ENCODE measurements around the gene BCAR1.
"Not testable (repeated sequence)": the region's sequence is repeated elsewhere in the genome, so short reads cannot be mapped to it uniquely, and the experiment has no call there.

The BCAR1 gene

DNA sequence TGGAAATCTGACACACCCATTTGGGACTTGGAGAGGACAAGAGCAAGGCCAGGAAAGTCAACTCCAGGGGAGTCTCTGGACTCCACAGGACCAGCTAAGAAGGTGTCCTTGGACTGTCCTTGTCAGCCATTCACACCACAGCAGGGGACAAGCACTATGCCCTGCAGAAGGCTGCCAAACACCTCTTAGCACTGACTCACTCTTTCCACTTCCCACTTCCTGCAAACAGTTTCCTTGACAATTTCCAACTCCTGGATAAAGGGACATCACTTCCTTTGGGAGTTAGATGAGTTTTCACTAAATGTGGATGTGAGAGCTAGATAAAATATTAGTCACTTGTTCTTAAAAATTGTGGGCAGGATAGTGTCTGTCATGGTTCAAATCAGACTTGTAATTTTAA is 37.8 kb upstream of the BCAR1 start:
- no peak overlapping the region for H3K27ac ChIP-seq
- no peak for TF ChIP-seq ZFX (IDR thresholded peaks at IDR 0.05; ENCODE audit: borderline replicate concordance)
- TF ChIP-seq, protein P1, sequence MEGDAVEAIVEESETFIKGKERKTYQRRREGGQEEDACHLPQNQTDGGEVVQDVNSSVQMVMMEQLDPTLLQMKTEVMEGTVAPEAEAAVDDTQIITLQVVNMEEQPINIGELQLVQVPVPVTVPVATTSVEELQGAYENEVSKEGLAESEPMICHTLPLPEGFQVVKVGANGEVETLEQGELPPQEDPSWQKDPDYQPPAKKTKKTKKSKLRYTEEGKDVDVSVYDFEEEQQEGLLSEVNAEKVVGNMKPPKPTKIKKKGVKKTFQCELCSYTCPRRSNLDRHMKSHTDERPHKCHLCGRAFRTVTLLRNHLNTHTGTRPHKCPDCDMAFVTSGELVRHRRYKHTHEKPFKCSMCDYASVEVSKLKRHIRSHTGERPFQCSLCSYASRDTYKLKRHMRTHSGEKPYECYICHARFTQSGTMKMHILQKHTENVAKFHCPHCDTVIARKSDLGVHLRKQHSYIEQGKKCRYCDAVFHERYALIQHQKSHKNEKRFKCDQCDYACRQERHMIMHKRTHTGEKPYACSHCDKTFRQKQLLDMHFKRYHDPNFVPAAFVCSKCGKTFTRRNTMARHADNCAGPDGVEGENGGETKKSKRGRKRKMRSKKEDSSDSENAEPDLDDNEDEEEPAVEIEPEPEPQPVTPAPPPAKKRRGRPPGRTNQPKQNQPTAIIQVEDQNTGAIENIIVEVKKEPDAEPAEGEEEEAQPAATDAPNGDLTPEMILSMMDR (IDR thresholded peaks at IDR 0.05): no peak

DNA sequence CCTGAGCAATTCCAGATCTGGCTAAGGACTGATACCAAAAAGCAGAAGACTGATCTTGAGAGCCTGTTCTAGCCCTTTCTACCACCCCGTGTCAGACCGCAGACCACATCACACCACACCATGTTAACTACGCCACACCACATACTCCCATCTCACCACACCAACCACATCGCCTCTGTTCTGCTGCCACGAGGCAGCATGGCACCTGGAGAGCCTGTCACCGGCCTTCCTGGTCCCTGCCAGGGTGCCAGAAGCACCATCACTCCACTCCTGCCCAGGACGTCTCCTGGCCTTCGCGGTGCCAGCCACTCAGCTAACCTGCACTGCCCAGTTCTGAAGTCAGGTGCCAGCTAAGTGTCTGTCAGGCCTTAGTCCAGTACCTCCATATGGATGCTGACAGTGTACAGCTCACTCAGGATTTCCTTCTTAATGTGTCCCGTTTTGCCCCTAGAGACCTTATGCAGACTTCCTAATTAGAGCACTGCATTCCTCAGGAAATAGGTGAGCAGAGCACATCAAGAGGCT is 37.2 kb upstream of the BCAR1 start:
- no peak for TF ChIP-seq ZFX (IDR thresholded peaks at IDR 0.05; ENCODE audit: borderline replicate concordance)
- TF ChIP-seq, protein P1 (IDR thresholded peaks at IDR 0.05): no peak
- no peak overlapping the region for H3K27ac ChIP-seq

DNA sequence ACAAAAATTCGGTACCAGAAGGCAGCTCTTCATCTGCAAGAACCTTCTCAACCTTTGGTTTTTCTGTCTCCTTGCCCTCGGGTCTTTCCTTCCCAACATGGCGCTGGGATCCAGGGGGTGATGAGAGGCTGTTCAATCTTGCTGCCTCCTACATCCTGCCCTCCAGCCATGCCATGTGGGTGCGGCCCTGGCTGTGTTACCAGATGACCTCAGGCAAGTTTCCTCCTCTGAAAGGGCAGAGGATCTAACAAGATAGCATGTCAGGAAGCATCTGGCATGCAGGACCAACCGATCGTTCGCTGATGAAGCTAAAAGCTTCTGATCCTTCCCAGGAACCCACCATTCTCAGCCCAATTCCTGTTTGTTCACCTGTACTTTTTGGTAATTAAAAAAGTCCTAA is 36.8 kb upstream of the BCAR1 start:
- H3K27ac ChIP-seq: no peak overlapping the region
- no peak for TF ChIP-seq ZFX (IDR thresholded peaks at IDR 0.05; ENCODE audit: borderline replicate concordance)
- TF ChIP-seq, protein P1 (IDR thresholded peaks at IDR 0.05): no peak

DNA sequence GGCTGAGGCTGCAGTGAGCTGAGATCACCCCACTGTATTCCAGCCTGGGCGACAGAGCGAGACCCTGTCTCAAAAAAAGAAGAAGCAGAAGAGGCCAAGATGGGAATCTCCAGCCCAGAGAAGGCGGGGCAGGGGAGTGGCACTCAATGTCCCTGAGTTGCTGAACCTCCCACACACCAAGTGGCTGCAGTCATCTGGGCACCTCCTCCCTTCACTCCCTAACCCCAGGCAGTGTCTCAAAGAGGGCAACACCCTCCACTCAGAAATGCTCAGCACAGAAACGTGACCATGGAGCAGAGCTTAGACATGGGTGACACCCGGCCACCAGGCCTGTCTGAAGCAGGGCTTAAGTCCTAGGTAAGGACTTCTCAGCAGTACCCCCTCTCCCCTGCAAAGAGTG is 36.3 kb upstream of the BCAR1 start:
- TF ChIP-seq, protein P1 (IDR thresholded peaks at IDR 0.05): no peak
- TF ChIP-seq ZFX (IDR thresholded peaks at IDR 0.05; ENCODE audit: borderline replicate concordance): no peak
- no peak overlapping the region for H3K27ac ChIP-seq

DNA sequence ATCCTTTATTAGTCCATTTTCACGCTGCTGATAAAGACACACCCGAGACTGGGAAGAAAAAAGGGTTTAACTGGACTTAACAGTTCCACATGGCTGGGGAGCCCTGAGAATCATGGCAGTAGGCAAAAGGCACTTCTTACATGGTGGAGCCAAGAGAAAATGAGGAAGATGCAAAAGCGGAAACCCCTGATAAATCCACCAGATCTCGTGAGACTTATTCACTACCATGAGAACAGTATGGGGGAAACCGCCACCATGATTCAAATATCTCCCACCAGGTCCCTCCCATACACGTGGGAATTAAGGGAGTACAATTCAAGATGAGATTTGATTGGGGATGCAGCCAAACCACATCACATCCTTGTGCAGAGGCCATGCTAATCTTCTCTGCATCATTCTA is 35.0 kb upstream of the BCAR1 start:
- no peak overlapping the region for H3K27ac ChIP-seq
- TF ChIP-seq, protein P1 (IDR thresholded peaks at IDR 0.05): no peak
- no peak for TF ChIP-seq ZFX (IDR thresholded peaks at IDR 0.05; ENCODE audit: borderline replicate concordance)

DNA sequence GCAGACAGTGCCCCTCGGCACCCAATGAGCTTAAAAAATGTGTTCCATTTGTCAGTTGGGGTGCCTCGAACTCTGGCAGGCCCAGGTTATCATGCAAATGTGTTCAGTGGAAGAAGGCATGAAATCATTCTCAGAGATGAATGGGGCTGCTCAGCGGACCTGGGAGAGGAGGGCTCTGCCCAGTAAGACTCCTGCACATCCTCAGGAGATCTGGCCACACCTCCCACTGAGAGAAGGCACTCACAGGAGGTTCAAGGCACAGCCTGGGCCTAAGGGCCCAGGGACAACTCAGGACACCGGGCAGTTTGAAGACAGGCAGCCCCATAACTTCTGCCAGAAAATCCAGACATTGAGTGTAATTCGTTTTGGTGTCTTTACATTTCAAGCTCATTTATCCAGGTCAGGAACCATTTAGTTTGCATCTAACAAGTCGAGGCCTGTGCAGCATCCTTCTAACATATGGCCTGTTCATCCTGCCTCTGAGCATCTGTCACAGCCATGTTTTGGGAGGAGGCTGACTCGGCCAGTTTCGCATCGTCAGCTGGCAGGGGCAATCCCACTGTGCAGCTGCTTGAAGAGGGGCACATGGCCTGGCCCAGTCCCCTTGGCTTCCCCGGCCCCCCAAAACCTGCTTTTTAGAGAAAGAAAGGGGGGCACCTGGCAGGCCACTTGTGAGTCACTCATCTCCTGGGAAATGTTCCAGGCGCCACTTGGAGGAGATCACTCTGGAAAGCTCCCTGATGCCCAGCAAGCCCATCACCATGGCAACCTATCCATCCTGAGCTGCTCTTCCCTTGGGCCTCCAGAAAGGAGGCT is 31.2 kb upstream of the BCAR1 start:
- no peak overlapping the region for H3K27ac ChIP-seq
- TF ChIP-seq, protein P1 (IDR thresholded peaks at IDR 0.05): no peak
- TF ChIP-seq ZFX (IDR thresholded peaks at IDR 0.05; ENCODE audit: borderline replicate concordance): no peak

DNA sequence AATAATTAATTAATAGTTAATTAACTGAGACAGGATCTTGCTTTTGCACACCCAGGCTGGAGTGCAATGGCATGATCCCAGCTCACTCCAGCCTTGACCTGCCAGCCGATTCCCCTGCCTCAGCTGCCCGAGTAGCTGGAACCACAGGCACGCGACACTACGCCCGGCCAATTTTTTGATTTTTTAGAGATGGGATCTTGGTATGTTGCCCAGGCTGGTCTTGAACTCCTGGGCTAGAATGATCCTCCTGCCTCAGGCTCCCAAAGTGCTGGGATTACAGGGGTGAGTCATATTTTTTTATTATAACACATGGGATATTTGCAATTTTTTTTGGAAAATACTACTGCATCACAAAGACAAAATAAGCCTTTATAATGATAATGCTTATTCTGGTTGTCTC is 30.4 kb upstream of the BCAR1 start:
- no peak overlapping the region for H3K27ac ChIP-seq
- TF ChIP-seq ZFX (IDR thresholded peaks at IDR 0.05; ENCODE audit: borderline replicate concordance): no peak
- TF ChIP-seq, protein P1 (IDR thresholded peaks at IDR 0.05): no peak

DNA sequence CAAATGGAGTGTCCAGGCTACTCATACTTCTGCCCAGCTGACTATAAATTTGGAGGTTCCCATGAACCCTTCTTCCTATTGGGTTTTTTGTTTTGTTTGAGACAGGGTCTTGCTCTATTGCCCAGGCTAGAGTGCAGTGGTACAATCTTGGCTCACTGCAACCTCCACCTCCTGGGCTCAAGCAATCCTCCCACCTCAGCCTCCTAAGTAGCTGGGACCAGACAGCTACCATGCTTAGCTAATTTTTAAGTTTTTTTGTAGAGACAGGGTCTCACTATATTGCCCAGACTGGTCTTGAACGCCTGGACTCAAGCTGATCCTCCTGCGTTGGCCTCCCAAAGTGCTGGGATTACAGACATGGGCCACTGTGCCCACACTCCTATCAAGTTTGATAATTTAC is 29.6 kb upstream of the BCAR1 start:
- H3K27ac ChIP-seq: not testable (repeated sequence)

All from 22Rv1 (cell line).